Measurements from ENCODE around the gene DHX8.

- TF ChIP-seq, protein P1, sequence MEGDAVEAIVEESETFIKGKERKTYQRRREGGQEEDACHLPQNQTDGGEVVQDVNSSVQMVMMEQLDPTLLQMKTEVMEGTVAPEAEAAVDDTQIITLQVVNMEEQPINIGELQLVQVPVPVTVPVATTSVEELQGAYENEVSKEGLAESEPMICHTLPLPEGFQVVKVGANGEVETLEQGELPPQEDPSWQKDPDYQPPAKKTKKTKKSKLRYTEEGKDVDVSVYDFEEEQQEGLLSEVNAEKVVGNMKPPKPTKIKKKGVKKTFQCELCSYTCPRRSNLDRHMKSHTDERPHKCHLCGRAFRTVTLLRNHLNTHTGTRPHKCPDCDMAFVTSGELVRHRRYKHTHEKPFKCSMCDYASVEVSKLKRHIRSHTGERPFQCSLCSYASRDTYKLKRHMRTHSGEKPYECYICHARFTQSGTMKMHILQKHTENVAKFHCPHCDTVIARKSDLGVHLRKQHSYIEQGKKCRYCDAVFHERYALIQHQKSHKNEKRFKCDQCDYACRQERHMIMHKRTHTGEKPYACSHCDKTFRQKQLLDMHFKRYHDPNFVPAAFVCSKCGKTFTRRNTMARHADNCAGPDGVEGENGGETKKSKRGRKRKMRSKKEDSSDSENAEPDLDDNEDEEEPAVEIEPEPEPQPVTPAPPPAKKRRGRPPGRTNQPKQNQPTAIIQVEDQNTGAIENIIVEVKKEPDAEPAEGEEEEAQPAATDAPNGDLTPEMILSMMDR (IDR thresholded peaks at IDR 0.05), result no peak
- no peak for TF ChIP-seq POLR2A (IDR thresholded peaks at IDR 0.05)
These were observed 26.4 kb upstream of the DHX8 start for GRCh38 chr17:43457362-43457692.

Measured in thyroid gland (tissue), 4 donors.